Muscle layer of duodenum (tissue), 2 donors: ENCODE results near the gene PCBD1.

Experiments used
- H3K27ac ChIP-seq: one replicate; pipeline ENCODE4 v1.7.0; 2013; ENCODE audit warnings: mild to moderate bottlenecking, low read length
- H3K27me3 ChIP-seq: one replicate; pipeline ENCODE4 v1.7.0; 2013; ENCODE audit warnings: low read depth, mild to moderate bottlenecking, control low read depth, low read length
- H3K36me3 ChIP-seq, 2 donors: one replicate each; pipeline ENCODE4 v1.7.0; 2013; ENCODE audit warnings: low read length in 2 of 2, control low read depth in 1 of 2, mild to moderate bottlenecking in 1 of 2; ENCODE audit not compliant: insufficient read depth in 2 of 2, control insufficient read depth in 1 of 2
- H3K4me1 ChIP-seq, 2 donors: one replicate each; pipeline ENCODE4 v1.7.0; 2013; ENCODE audit warnings: low read length in 2 of 2, mild to moderate bottlenecking in 2 of 2, control low read depth in 1 of 2, moderate library complexity in 1 of 2; ENCODE audit not compliant: insufficient read depth in 2 of 2, control insufficient read depth in 1 of 2
- H3K4me3 ChIP-seq, 2 donors: one replicate each; pipeline ENCODE4 v1.7.0; 2013; ENCODE audit warnings: low read length in 2 of 2, low read depth in 1 of 2, mild to moderate bottlenecking in 1 of 2
- H3K9me3 ChIP-seq, 2 donors: one replicate each; pipeline ENCODE4 v1.7.0; 2013; ENCODE audit warnings: low read length in 2 of 2, control low read depth in 1 of 2, mild to moderate bottlenecking in 1 of 2; ENCODE audit not compliant: control insufficient read depth in 1 of 2
- donor health status: healthy.

The PCBD1 gene

DNA sequence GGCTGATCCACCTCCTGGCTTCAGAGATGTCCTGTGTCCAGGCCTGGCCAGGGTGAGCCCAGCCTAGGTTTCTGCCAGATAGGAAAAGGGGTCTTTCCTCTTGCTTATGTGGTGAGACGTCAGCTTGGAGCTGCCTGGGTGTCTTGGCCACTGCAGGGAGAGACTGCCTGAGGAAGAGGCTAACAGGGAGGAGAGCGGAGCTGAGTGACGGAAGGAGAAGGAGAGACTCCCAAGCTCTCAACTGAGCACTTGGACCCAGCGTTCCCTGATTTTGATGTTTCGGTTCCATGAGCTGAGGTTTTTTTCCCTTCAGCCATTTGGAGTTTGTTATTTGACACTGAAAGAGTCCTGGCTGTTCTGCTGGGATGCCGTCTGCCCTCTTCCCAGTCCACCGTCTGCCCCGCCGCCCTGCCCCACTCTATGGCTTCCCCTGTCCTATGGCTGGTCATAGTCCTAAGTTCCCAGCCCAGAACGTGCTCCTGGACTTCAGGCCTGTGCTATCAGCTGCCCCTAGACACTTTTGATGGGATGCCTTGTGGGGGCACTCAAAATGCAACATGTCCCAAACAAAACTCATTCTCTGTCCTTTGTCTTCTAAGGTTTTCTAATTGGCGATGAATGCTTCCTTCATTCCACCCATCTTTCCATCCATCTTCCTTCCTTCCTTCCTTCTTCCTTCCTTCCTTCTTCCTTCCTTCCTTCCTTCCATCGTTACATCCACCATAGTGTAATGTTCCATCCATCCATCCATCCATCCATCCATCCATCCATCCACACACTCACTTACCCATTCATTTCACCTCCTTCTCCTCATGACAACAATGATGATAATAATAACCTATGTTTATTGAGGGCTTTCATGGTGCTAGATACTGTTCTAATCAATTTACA, 20.3 kb upstream of the PCBD1 start:
- Histone ChIP-seq H3K27me3 (no peaks in the 10 kb centered on the region), H3K36me3 (no peaks in the 10 kb centered on the region), H3K4me3 (no peak overlapping the region), H3K4me1 (peaks cover 0 to 25% of the 10 kb centered on the region in 2 donors), H3K9me3 (no peaks in the 10 kb centered on the region), H3K27ac (no peak overlapping the region)

DNA sequence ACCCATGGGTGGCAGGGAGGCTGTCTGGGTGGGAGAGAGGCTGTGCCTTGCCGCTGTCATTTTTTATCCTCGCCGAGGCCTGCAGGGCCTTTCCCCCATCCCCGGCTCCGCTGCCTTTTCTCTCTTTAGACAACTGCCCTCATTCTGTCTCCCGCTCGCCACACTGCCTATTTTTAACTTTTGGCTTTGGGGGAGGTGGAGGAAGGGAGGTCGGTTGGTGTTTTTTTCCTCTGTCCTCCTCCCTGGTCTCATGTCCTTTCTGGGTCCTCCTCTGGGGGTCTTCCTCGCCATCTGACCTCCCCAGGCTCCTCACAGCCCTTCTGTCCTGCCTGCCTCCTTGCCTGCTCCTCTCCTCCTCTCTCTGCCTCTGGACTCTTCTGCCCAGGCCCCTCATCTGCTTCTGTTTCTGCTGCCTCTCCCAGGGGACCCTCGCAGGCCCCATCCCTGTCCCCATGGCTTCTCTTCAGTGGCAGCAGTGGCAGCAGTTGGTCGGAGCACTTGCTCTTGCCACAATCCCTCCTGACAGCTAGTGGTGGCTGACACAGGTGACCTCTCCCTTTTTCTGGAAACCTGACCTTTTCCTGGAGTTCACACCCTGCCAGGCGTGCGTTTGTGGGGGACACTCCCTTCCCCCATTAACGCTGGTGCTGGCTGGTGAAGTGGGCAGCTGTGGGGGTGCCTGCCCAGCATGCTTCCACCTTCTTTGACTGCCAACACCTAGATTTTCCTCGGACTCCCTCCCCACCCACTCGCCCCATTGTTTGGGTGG, 19.5 kb upstream of the PCBD1 start:
- Histone ChIP-seq H3K9me3 (no peaks in the 10 kb centered on the region), H3K4me1 (peaks cover 0 to 21% of the 10 kb centered on the region in 2 donors), H3K36me3 (no peaks in the 10 kb centered on the region), H3K27ac (no peak overlapping the region), H3K27me3 (no peaks in the 10 kb centered on the region), H3K4me3 (no peak overlapping the region)

DNA sequence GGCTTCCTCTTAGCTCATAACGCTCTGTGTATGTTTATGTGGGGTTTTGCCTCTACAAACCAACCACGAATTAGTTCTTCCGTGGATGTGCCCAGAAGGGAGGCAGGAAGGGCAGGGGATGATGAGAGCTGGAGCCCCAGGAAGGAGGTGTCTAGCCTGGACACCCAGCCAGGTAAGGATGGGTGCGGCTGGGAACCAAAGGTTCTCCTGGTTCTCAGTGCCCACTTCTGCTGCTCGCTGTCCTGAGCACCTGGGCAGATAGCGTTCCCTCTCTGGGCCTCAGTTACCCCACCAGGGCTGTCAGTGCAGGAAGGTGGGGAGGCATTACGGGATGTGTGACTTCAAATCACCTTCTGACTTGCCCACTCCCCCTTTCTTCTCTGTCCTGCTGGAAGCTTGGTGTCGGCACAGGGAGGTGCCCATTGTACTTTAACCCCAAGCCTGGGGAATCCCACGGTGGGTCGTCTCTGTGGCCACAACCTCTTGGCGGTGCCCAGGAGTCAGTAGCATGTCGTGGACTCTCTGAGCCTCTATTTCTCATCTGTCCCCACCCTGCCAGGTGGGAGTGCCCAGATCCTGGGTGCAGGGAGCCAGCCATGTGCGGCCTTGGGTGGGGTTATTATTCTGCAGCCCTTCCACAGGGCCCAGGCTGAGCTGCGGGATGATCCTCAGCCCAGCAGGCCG, 18.7 kb upstream of the PCBD1 start:
- Histone ChIP-seq H3K36me3 (no peaks in the 10 kb centered on the region), H3K27ac (no peak overlapping the region), H3K4me3 (no peak overlapping the region), H3K9me3 (no peaks in the 10 kb centered on the region), H3K27me3 (no peaks in the 10 kb centered on the region), H3K4me1 (peaks cover 0 to 21% of the 10 kb centered on the region in 2 donors)

DNA sequence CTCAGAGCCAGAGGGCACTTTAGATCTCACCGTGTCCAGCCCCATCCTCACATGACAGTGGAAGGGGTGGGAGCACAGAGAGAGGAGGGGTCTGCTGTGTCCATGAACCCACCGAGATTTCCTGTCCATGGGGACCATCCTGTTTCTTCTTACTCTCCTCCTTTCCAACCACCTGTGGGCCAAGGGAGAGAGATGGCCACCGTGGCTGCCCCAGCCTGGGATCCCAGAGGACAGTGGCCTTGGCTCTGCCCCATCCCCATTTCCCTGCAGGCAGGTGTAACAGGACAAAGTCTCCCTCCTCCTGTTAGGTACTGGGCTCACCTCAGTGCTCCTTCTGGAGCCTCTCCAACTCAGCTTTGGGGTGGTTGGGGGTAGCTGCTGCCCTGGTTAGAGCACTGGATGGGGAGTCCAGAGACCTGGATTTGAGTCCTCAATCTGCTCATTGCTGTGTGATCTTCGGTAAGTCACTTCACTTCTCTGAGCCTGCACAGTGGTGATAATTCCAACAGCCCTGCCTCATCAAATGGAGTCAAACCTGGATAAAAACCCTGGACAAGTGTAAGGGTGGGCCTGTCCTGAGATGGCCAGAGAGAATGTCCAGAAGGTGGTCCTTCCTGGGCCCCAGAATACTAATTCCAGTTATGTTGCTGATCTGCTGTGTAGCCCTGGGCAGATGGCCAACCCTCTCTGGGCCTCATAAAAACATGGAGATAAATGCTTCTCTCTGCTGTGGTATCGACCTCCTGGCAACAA, 17.8 kb upstream of the PCBD1 start:
- Histone ChIP-seq H3K4me1 (peaks cover 0 to 21% of the 10 kb centered on the region in 2 donors), H3K9me3 (no peaks in the 10 kb centered on the region), H3K4me3 (no peak overlapping the region), H3K36me3 (no peaks in the 10 kb centered on the region), H3K27me3 (no peaks in the 10 kb centered on the region), H3K27ac (no peak overlapping the region)

DNA sequence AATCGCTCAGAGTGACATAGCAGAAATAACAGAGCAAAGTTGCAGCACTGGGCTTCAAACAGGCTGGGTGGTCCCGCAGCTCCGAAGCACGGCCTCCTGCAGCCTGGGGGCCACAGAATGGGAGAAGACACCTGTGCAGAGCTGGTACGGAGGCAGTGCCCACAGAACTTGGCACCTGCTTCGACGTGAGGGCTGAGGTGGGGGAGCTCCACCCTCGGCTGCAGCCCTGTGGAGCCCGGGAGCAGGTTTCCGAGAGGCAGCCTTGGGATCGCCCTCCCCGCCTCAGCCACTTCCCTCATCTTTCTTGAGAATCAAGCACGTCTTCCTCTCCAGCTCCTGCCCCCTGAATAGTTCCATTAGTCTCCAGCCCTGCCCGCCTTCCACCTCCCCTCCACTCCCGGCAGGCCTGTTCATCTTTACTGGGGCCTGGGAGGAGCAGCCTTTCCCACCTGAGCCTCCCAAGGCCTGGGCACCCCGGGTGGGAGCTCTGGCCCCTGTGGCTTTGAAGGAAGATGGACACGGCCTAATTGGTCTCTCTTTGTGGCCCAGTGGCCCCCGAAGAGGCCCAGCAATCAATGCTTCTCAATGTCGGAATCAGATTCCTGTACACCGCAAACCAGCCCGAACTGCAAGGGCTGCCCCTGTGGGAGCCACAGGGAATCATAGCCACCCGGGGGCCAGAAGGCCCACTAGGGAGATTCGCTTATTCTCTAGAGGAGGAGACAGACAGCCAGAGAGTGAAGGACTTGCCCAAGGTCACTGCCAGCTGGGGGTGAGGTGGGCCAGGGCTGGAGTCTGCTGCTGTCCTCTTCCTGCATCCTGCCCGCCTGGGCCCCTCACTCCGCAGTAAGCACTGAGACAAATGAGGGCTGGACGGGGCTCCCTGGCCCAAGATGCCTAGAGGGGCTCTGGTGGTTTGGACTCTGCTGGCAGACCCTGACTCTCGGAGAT, 17.0 kb upstream of the PCBD1 start:
- no peaks in the 10 kb centered on the region for H3K27me3 ChIP-seq
- no peaks in the 10 kb centered on the region for H3K36me3 ChIP-seq
- no peaks in the 10 kb centered on the region for H3K9me3 ChIP-seq
- no peak overlapping the region for H3K4me3 ChIP-seq
- H3K4me1 ChIP-seq: peaks cover 0 to 21% of the 10 kb centered on the region in 2 donors
- H3K27ac ChIP-seq: no peak overlapping the region

DNA sequence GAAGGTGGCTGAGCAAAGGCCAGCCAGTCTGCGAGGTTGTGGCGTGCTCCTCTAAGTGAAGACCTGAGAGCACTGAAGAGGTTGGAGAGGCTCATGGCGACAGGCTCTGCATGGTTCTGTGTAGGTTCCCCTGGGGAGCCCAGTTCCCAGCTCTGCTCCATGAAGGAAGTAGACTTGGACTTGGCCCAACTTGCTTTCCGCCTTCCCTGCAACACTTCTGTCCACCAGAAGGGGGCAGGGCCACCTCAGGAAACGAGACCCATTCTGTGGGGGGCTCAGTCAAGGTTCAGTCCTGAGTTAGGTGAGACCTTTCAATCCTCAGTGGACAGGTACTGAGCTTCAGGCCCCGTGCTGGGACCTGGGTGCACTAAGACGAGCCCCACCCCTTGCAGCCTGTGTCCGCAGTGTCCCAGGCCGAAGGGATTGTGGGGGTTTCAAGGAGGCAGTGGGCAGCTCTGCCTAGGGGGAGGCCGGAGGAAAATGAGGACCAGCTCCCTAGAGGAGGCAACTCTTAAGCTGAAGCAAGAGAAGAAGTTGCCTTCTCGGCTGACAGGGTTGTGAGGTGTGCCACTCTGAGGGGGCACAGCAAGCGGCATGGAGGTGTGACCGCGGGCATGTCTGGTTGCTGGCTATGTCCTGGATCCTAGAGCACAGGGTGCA, 15.0 kb upstream of the PCBD1 start:
- Histone ChIP-seq H3K27me3 (no peaks in the 10 kb centered on the region), H3K36me3 (no peaks in the 10 kb centered on the region), H3K27ac (no peak overlapping the region), H3K4me1 (peaks cover 0 to 20% of the 10 kb centered on the region in 2 donors), H3K4me3 (no peak overlapping the region), H3K9me3 (no peaks in the 10 kb centered on the region)

DNA sequence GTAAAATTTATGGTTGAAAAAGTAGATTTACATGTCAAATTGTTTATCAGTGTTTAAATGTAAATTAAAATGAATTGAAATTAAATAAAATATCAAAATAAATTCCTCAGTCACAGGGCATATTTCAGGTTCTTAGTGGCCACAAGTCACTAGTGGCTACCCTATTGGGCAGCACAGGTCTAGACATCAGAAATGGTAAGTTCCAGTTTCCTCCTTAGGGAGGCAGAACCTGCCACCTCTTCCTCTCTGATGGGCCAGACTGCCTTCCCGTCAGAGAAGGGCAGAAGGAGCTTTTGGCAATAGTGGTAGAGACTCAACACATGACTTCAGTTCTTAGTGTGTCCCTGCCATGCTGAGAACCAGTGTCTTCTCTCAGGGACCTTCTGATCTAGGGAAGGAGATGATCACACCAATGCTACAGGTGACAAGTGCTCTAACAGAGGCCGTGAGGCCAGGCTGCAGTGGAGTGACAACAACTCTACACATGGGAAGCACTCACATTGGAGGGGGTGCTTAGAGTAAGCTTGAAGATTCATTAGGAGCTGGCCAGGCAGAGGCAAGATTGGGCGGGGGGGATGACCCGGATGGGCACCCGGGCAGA, 14.4 kb upstream of the PCBD1 start:
- H3K27ac ChIP-seq: no peak overlapping the region
- no peaks in the 10 kb centered on the region for H3K36me3 ChIP-seq
- no peak overlapping the region for H3K4me3 ChIP-seq
- no peaks in the 10 kb centered on the region for H3K27me3 ChIP-seq
- peaks cover 0 to 14% of the 10 kb centered on the region in 2 donors for H3K4me1 ChIP-seq
- no peaks in the 10 kb centered on the region for H3K9me3 ChIP-seq

DNA sequence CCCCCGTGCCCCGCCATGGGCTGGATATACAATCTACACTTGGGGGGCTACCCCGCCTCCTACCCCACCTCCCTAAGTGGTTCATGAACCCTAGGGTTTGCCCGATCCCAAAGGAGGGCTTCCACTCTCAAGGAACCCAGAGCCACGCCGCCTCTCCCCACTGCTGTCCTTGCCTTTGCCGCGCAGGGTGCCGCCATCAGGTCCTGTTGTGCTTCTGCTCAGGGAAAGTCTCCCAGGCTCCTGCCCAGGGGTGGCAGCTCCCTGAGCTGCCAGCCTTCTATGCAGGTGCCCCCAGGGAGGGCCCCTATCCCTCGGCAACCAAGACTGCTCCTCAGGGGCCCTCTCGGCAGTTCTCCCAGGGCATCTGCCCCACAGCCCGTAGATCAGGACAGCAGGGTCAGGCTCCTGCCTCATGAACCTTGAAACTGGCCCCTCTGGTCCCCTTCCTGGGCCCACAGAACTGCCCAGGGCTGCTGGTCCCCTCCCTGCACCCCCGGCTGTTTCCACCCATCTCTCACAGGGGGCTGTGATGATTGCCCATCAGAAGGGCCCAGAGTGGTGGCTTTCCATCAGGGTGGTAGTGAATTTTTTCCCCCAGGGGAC, 13.0 kb upstream of the PCBD1 start:
- Histone ChIP-seq H3K36me3 (no peaks in the 10 kb centered on the region), H3K4me1 (no peaks in the 10 kb centered on the region), H3K4me3 (no peak overlapping the region), H3K27ac (no peak overlapping the region), H3K27me3 (no peaks in the 10 kb centered on the region), H3K9me3 (no peaks in the 10 kb centered on the region)

DNA sequence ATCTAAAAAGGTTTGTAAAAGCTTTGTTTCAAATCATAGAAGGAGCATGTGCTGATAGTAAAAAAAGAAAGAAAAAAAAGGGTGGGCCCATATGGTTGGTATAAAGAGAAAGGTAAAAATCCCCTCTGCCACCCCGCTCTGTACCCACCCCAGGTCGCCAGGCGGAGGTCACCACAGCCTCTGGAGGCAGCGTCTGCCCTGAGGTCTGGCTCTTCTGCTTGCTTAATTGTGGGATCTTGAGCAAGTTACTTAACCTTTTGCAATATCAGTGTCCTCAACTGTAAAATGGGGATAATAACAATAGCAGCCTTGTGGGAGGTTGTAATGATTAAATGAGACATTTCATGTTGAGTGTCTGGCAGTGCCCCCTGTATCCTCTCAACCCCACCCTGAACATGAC, 10.7 kb upstream of the PCBD1 start:
- no peaks in the 10 kb centered on the region for H3K27me3 ChIP-seq
- no peak overlapping the region for H3K4me3 ChIP-seq
- no peak overlapping the region for H3K27ac ChIP-seq
- no peaks in the 10 kb centered on the region for H3K4me1 ChIP-seq
- no peaks in the 10 kb centered on the region for H3K9me3 ChIP-seq
- H3K36me3 ChIP-seq: no peaks in the 10 kb centered on the region
